ENCODE measurements around the gene RCSD1.

Gene RCSD1

GRCh38 chr1:167645625-167646414, 15.8 kb downstream of the RCSD1 start:
- TF ChIP-seq RARB (CRISPR knock-in tag; IDR thresholded peaks at IDR 0.05) (no peak), TOX (CRISPR knock-in tag; IDR thresholded peaks at IDR 0.05; ENCODE audit: borderline replicate concordance) (no peak), GLIS3 (CRISPR knock-in tag; IDR thresholded peaks at IDR 0.05) (no peak), PPARA (CRISPR knock-in tag; IDR thresholded peaks at IDR 0.05; ENCODE audit: borderline replicate concordance) (no peak), ARNTL (CRISPR knock-in tag; IDR thresholded peaks at IDR 0.05; ENCODE audit: borderline replicate concordance, low read depth) (no peak), TCF4 (CRISPR knock-in tag; IDR thresholded peaks at IDR 0.05; ENCODE audit: borderline replicate concordance) (no peak), PATZ1 (CRISPR knock-in tag; IDR thresholded peaks at IDR 0.05; ENCODE audit: borderline replicate concordance) (no peak), POU6F1 (CRISPR knock-in tag; IDR thresholded peaks at IDR 0.05; ENCODE audit: borderline replicate concordance, low read depth) (no peak), CSRNP3 (CRISPR knock-in tag; IDR thresholded peaks at IDR 0.05) (no peak), ZNF565 (CRISPR knock-in tag; conservative IDR thresholded peaks at IDR 0.05; ENCODE audit: low read depth) (no peak), ZC3H10 (CRISPR knock-in tag; IDR thresholded peaks at IDR 0.05) (no peak), OSR1 (CRISPR knock-in tag; IDR thresholded peaks at IDR 0.05) (no peak), TSHZ2 (CRISPR knock-in tag; IDR thresholded peaks at IDR 0.05) (no peak), ESRRG (CRISPR knock-in tag; IDR thresholded peaks at IDR 0.05) (no peak), SNAI2 (CRISPR knock-in tag; IDR thresholded peaks at IDR 0.05) (no peak), ZFP30 (CRISPR knock-in tag; IDR thresholded peaks at IDR 0.05) (no peak), CREB5 (CRISPR knock-in tag; IDR thresholded peaks at IDR 0.05; ENCODE audit: low read depth) (no peak), BACH2 (CRISPR knock-in tag; IDR thresholded peaks at IDR 0.05; ENCODE audit: borderline replicate concordance) (no peak), ISL1 (CRISPR knock-in tag; IDR thresholded peaks at IDR 0.05) (no peak), ZNF70 (CRISPR knock-in tag; IDR thresholded peaks at IDR 0.05) (no peak)
- ATAC-seq, result no peak

- ATAC-seq, result no peak
- no peak for TF ChIP-seq BACH2 (CRISPR knock-in tag; IDR thresholded peaks at IDR 0.05; ENCODE audit: borderline replicate concordance)
- no peak for TF ChIP-seq ZNF565 (CRISPR knock-in tag; conservative IDR thresholded peaks at IDR 0.05; ENCODE audit: low read depth)
- no peak for TF ChIP-seq PATZ1 (CRISPR knock-in tag; IDR thresholded peaks at IDR 0.05; ENCODE audit: borderline replicate concordance)
- TF ChIP-seq ZNF70 (CRISPR knock-in tag; IDR thresholded peaks at IDR 0.05), result no peak
- no peak for TF ChIP-seq ISL1 (CRISPR knock-in tag; IDR thresholded peaks at IDR 0.05)
- TF ChIP-seq CSDC2 (CRISPR knock-in tag; IDR thresholded peaks at IDR 0.05), result no peak
- TF ChIP-seq TOX (CRISPR knock-in tag; IDR thresholded peaks at IDR 0.05; ENCODE audit: borderline replicate concordance), result no peak
- no peak for TF ChIP-seq ZFP3 (CRISPR knock-in tag; IDR thresholded peaks at IDR 0.05)
- no peak for TF ChIP-seq RARB (CRISPR knock-in tag; IDR thresholded peaks at IDR 0.05)
- TF ChIP-seq ESRRG (CRISPR knock-in tag; IDR thresholded peaks at IDR 0.05), result no peak
- TF ChIP-seq ARNTL (CRISPR knock-in tag; IDR thresholded peaks at IDR 0.05; ENCODE audit: borderline replicate concordance, low read depth), result no peak
- no peak for TF ChIP-seq TSHZ2 (CRISPR knock-in tag; IDR thresholded peaks at IDR 0.05)
- TF ChIP-seq ZFP30 (CRISPR knock-in tag; IDR thresholded peaks at IDR 0.05), result no peak
- TF ChIP-seq GLIS3 (CRISPR knock-in tag; IDR thresholded peaks at IDR 0.05), result no peak
These were observed 18.3 kb downstream of the RCSD1 start for GRCh38 chr1:167648252-167648849.

Measured in SK-N-SH treated with all-trans-retinoic acid at 6 μM for 48 hours (cell line).